HG02870 (cell line): ENCODE data around the gene SPATA1.
A peak's percentile ranks its signal among the peaks of the same experiment; 100 is the strongest.

ENCODE experiments used
- ATAC-seq: cut with Tn5 transposase; IDR thresholded peaks from one replicate; pipeline ENCODE4 v1.9.1; 2021; ENCODE audit warnings: mild to moderate bottlenecking, moderate library complexity; ENCODE audit not compliant: unreplicated experiment

SPATA1 gene, protein sequence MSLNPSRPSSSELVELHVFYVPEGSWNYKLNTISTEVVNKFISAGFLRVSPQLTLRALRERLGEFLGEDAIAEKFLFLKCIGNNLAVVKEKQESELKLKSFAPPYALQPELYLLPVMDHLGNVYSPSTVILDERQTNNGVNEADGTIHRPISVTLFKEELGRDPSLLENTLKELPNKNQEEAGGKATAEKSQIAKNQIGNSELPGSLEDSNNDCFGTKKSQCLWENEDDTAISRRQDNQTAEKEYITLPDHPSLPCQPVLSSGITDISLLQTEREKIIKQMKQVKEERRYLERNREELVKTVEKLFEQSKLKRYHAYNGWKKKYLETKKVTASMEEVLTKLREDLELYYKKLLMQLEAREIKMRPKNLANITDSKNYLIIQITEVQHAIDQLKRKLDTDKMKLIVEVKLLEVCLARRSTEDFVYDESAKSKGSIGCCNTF

DNA sequence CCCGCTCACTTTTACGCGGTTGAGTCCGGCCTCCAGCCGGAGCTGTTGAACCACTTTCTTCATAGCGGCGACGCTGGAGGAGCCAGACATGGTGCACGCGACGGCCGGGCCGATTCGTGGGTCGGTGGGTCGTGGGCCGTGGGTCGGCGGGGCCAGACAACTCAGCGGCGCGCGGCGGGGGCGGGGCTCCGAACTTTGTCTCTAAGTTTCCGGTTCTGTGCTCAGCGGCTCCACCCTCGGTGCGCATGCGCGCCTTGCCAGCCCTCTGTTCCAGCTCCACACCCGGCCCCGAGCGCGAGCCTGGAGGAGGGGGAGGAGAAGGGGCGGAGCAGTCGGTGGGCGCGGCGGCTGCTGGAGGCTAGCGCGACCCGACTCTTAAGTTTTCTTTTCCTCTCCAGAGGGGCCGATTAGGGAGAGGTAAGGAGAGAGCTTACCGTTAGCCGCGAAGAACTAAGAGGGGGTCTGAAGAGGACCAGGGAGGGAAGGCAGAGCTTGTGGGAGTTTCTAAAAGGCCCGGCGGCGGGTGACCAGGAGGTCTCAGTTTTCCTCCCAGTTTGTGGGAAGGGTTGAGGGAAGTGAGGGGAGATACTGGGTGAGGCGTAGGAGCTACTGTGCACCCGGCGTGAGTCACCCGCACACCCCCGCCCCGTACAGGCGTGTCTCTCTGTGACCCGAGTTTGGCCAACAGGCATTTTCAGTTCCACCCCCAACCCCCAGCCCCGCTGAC lies at the start of gene SPATA1, which contains the start of gene GNG5:
TSS of gene SPATA1 (plus strand) at position 385 of the 727 bp plus-strand sequence. CDS start 9,974 bp downstream, outside the sequence.
TSS of gene GNG5 (minus strand) at position 580 of the 727 bp plus-strand sequence. CDS start at position 90, 490 bp downstream.
- peak; percentile 80 for ATAC-seq

DNA sequence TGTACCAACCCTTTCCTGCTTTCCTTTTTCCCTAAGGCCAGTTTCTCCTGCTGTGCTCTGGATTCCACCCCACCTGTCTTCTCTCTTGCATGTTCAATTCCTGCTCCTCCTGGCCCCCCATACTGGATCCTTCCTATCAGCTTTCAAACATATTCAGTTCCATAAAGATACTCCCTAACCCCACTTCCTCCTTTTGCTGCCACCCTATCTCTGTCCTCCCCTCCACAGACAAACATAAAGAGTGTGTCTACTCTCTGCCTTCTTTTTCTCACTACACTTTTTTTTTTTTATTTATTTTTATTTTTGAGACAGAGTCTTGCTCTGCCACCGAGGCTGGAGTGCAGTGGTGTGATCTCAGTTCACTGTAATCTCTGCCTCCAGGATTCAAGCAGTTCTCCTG lies 44.1 kb upstream of the SPATA1 start:
- ATAC-seq, result no peak

DNA sequence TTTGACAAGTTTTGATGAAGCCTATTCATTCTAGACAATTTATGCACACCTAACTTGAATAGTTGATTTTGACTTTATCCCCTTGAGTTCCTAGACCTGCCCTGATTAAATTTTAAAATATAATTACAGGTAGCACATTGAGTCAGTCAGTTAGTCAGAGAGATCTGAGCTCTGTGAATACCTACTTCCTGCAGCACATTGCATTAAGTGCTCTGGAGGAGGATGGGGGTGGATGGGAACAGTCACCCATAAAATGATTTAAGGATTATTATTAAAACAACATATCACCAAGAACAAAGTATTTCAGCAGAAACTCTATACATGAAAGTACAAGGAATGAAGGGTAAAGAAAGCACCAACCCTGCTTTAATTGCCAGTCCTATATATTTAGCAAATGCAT lies 38.9 kb upstream of the SPATA1 start:
- no peak for ATAC-seq

DNA sequence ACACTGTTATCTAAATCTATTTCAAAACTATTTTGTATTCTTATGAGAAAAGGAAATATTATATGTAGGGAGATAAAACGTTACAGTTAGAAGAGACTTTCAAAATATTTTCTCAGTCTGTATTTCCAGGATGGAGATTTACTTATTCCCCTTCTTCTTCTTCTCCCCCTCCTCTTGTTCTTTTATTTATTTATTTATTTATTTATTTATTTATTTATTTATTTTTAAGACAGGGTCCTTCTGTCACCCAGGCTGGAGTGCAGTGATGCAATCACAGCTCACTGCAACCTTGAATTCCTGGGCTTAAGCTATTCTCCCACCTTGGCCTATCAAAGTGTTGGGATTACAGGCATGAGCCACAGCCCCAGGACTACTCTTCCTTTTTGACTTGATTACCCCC lies 30.0 kb upstream of the SPATA1 start:
- no peak for ATAC-seq

DNA sequence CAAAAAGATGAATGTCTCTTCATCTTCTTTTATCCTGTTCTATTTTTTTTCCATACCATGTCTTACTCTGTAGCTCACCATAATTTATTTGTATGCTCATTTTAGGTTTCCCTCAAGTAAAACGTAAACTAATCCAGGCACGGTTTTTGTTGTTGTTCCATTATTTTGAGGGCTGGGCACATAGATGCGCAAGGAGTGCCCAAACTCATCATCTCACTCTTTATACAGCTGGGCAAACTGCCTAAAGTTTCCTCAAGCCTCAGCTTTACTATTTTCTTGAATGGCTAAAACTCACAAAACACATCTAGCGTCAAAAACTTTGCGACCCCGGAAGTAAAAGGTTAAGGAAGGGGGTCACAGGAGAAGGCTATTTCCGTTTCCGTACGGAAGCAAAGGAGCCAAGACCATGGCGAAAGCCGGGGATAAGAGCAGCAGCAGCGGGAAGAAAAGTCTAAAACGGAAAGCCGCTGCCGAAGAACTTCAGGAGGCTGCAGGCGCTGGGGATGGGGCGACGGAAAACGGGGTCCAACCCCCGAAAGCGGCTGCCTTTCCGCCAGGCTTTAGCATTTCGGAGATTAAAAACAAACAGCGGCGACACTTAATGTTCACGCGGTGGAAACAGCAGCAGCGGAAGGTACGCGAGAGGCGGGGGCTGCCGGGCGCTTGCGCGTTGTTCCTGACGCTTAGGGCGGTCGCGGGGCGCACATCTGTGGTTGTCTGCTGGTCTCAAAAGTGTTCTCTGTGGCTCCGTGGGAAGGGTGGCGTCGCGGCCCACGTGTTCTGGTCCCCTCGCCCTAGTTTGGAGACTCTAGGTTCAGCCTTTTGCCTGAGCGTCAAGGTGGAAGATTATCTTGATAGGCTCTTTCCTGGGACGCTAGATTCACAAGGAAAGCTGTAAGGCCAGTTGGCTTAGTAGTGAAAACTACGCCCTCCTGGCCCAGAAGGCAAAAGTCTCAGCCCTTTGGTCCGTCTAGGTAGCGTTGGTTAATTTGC lies 27.0 kb upstream of the SPATA1 start, which contains the start of gene RPF1:
TSS of gene RPF1 (plus strand) at position 391 of the 993 bp plus-strand sequence. CDS start at position 407, 16 bp downstream.
- ATAC-seq, result peak; percentile 94

DNA sequence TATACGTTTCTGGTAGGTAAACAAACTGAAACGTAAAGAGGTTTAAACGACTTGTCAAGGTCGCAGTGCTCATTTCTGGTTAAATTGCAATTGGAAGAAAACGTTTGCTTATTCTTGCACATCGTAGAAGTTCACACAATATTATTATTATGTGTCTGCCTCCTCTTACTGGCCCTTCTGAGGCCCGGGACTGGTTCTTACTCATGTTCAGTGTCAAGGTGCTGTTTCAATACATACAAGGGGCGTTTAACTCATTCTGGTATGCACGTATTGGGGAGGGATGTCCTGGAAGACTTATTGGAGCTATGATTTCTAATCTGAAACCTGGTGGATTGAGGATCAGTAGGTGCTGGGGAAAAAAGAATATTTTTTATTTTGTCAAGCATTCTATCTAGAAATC lies 26.2 kb upstream of the SPATA1 start:
- ATAC-seq, result no peak

DNA sequence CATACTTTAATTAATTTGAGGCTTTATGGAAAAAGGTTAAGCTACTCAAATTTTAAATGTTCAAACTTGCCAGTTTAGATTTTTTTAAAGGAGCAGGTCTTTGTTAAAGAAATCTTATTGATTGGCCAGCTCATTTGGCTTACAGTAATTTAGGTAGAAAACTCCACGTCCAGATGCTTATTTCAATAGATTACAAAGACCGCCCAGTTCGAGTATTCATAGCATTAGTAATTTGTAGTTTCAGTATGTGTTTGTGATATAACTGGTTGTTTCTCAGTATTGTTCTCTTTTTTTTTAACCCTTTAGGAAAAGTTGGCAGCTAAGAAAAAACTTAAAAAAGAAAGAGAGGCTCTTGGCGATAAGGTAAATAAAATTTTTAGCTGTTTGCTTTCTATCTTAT lies 25.5 kb upstream of the SPATA1 start:
- ATAC-seq, result peak; percentile 35

DNA sequence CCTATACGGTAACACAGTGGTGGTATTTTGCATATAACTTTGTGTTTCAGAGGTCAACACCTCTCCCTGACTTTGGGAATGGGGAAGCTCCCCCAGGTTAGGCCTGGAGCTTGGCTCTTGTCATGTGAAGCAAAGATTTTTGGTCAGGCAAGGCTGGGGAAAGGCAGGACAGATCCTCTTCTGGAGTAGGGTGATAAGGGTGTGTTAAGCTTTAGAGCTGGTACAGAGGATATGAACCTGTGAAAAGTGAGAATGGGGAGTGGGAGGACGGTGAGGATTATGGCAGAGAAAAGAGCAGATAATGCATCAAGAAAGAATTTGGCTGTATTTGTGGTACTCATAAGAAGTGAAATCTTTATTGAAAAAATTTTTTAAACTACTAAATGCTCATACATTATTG lies 24.9 kb upstream of the SPATA1 start:
- no peak for ATAC-seq

DNA sequence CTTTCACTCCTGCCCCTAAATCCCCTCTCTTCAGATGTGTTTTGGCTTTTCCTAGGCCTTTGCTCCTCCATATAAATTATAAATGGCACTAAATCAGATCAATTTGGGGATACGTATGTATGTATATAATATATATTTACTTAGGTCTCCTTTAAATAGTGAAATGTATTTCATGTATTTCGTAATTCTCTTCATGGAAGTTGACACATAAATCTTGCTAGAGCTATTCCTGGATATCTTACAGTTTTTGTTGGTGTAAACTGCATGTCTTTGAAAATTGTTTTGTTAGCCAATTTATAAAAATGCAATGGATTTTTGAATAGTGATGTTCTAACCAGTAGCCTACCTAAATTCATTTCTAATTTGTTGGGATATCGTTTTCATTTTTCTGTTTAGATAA lies 18.1 kb upstream of the SPATA1 start:
- no peak for ATAC-seq

DNA sequence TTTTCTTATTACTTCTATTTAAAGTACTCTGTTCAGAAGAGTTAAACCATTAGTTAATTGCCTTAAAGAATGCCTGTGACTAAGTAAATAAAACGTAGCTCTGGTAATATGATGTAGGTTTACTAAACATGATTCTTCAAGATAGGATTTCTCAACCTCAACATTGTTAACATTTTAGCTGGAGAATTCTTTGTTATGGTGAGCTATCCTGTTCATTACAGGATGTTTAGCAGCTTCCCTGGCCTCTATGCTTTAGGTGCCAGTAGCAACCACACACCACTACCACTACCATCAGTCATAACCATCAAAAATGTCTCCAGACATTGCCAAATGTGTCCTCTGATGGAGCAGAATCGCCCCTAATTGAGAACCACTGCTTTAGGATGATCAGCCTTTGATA lies 16.4 kb upstream of the SPATA1 start:
- no peak for ATAC-seq

DNA sequence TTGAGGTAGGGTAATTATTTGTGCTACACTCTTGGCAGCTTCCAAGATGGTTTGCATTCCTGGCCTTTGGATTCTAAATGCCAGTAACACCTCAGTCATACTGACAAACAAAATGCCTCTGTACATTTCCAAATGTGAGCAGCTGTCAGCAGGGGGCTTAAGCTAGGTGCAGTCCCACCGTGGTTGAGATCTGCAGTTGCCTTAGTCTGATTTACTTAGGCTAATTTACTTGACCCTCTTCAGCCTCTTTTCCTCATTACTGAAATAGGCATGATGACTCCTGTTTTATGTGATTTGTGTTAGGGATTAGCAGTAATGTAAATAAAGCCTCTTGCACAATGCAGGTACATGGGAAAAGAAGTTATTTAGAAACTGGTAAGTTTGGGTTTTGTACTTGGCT lies 13.5 kb upstream of the SPATA1 start:
- ATAC-seq, result no peak

DNA sequence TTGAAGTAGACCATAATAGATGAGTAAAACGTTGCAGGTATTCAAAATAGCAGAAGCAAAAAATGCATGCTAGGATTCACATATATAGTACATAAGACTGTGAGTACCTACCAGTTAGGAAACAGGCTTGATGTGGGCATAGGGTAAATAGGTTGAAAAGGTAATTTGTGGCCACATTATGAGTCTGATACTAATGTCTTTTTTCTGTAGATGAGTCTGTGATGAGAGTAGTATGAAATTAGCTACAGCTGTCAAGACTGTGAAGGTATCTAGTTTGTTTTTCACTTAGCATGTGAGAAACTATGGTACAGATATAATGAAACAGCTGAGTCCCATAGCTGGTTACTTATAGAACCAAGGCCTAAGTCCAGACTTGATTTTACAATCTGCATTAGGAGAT lies 12.4 kb upstream of the SPATA1 start:
- ATAC-seq, result peak; percentile 83

DNA sequence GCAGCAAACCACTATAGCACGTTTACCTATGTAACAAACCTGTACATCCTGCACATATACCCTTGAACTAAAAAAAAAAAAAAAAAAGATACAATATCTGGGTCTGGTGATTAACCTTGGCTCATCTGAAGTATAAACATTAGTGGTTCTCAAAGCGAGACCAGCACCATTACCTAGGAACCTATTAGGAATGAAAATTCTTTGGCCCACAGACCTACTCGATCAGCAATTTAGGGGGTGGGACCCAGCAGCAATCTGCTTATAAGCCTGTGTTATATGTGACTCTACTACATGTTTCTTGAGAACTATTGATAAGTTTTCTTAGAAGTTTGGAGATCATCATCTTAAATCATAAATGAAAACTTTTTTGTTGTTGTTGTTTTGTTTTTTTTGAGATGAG lies 9.7 kb upstream of the SPATA1 start:
- ATAC-seq, result no peak

DNA sequence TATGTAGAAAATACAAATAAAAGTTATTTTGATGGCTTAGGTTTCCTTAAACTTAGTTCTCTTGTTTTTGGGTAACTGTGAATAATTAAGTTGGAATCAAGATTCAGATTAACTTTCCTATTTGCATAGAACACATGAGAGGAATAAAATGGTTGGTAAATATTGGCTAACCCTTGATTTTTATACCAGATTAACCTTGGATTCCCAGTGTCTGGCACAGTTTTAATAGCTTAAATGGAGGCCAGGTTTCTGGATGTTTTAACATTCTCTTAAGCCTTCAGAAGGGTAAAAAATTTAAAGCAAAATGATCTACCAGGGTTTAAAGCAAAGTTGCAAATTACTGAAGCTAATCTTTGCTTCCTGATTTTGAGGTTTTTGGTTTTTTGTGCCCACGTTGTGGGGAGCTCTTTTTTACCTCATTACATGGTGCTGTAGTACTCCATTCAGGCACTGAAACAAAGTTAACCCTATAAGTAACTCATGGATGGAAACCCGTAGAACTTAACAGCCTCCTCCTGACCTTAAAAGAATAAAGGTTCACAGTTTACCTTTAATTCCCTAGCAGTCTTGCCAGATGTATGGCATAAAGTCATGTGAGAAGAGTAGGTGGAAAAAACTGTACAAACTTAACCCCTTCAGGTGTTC lies 8.4 kb upstream of the SPATA1 start:
- ATAC-seq, result no peak

DNA sequence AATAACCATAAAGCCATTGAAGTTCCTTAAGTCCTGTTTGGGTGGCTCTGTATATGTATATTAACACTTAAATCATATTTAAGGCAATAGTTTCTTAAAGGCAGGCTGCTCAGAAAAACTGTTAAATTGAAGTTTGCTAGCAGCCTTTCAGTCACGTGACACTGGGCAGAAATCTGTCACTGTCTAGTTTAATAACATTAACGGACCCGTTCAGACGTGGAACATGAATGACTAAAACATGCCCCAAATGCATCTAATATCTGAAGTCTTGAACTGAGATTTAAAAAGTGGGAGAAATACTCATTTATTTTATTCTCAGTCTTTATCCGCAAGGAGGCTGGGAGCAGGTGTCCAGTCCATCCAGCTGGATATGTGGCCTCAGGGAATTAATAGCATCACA lies 3.3 kb upstream of the SPATA1 start:
- ATAC-seq, result no peak

DNA sequence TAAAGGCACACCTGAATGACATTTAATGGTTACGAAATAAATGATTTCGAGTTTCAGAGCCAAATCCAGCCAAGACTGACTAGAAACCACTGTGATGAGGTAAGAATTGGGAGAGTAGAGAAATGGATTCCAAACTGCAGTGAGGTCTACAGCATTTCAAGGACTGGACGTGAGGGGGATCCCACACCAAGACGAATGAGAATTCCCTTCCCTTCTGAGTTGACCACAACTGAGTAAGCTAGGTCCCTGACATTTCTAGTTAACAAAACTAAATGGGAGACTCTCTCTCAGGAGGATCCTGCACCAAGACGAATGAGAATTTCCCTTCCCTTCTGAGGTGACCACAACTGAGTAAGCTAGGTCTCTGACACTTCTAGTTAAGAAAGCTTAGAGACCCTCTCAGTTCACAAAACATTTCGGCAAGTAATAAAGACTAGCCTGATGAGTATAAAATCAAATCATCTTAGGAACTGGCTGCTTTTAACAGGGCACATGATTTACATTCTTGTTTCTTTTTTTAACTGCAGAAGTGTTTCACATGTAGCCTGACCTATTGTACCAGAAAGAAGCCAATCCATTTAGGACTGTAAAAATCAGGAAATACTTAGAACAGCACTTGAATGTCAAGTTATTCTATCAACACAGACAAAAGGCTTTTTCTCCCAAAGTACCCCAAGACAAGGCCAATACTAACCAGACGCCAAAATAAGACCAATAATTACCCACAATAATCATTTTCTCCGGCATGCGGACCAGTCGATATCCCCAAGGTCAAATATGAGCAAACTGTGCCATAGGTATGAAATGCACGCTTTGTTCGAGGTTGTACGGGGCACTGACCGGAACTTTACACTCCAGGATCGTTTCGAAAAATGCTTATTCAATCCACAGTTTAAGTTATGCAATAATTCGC lies 1.4 kb upstream of the SPATA1 start:
- ATAC-seq, result no peak

DNA sequence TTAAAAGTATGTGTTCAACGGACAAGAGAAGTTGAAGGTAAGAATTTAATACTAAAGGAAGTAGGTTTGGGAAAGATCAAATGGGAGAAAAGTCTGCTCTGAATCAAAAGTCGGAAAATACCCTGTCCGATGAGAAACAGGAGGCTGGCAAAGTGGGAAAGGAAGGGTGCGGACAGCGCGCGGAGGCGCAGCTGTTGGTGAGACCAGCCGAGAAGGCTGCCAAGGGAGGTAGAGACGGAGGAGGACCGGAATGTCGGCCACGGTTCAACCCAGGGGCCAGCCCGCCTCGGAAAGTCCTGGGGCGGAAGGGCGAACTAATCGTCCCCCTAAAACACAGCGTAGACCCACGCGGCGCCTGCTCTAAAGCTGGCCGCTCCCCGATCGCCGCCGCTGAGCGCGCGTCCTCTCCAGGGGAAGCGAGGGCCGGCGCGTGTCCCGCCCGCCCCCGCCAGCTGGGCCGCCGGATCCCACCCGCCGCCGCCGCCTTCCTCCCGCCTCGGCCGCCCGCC lies 639 bp upstream of the SPATA1 start:
- peak; percentile 29 for ATAC-seq

DNA sequence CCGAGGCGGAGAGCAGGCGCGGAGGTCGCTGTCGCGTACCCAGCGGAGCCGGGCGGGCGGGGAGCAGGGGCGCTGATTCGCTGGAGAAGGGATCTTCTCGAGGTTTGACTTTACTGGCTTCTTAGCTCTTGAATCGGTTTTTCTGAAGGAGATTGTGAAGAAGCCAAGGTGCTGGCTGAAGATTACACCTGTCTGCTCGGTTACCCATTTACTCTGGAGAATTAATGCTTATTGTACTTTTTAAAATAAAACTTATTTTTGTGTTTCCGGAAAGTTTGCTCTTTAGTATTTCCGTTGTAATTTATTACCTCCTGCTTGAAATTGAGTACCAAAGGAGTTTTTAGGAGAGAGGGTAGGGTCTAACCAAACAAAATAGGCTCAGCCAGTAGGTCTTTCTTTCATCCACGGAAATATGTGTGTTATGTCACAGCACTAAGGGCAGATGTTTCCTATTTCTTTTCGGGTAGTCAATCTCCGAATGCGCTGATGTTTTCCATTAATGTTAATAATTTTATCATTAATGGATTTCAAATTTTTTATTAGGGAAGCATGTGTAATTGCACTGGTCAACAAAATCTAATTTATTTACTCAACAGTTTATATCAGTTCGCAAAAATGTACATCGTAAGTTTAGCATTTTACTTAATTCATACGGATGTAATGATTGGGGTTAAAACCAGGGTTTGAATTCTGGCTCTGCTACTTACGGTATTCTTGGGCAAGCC lies 705 bp downstream of the SPATA1 start:
- no peak for ATAC-seq
